ENCODE results near the gene SLC25A20.
A peak's percentile ranks its signal among the peaks of the same experiment; 100 is the strongest.
"Not testable (repeated sequence)": the region's sequence is repeated elsewhere in the genome, so short reads cannot be mapped to it uniquely, and the experiment has no call there.

SLC25A20 gene, protein sequence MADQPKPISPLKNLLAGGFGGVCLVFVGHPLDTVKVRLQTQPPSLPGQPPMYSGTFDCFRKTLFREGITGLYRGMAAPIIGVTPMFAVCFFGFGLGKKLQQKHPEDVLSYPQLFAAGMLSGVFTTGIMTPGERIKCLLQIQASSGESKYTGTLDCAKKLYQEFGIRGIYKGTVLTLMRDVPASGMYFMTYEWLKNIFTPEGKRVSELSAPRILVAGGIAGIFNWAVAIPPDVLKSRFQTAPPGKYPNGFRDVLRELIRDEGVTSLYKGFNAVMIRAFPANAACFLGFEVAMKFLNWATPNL

DNA sequence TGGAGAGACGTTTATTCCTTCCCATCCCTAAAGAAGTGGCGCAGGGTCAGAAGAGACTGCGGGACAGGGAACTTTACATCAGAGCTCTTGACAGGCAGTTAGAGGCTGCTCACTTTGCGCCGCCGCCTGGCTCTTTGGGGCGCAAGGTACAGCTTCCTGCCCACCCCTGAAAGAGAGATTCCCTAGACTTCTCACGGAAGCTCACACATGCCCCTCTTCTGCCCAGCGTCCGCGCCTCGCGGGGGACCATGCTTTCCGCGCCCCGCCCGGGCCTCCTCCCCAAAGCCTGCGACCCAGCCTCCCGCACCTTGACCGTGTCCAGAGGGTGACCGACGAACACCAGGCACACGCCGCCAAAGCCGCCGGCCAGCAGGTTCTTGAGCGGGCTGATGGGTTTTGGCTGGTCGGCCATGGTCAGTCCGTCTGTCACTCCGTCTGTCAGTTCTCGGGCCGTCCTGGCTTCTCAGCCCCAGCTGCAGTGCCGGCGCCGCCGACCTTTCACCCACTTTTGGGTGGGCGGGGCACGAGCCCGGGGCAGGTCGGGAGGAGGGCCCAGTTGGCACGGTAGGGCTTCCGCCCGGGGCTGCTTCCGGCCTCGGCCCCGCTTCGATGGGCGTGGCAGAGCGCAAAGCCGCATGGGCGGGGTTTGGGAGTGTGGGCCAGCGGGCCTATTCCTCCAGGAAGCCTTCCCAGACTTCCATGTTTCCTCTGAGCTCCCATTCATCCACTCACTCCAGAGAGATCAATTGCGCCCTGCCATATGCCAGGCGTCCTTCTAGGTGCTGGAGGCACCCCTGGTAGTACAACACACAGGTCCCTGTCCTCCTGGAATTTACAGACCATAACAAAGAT, at the start of gene SLC25A20:
SLC25A20 (minus strand) TSS at position 500 of the 852 bp plus-strand sequence; CDS start at position 412, 88 bp downstream.
- peak in 1 of 2 experiments; percentile 64 for DNase-seq

DNA sequence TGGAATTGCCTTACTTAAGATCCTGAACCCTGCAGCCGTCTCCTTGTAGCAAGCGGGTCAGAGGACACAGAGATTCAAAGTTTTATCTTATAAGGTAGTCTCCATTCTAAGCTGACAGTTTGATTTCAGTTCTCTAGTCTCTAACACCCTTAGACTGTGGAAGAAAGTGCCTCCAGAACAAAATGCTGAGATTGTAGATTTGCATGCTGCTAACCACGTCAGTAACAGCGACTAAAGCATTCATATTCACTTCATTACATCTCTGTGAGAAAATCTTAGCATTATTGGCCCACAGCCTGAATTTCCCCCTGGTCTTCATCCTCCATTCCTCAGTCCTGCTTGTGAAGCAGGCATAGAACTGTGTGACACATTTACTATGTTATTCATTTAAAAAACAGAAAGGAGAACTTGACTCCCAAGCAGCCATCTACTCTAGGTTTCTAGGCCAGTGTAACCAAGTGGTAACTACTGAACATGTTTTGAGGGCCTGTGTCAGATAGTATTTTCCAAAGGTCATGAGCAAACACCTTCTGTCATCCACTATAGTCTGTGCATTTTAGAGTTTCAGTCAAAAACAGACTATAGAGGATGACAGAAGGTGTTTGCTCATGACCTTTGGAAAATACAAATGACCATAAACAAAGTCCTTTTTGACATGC, 47.3 kb upstream of the SLC25A20 start:
- no peak for DNase-seq

DNA sequence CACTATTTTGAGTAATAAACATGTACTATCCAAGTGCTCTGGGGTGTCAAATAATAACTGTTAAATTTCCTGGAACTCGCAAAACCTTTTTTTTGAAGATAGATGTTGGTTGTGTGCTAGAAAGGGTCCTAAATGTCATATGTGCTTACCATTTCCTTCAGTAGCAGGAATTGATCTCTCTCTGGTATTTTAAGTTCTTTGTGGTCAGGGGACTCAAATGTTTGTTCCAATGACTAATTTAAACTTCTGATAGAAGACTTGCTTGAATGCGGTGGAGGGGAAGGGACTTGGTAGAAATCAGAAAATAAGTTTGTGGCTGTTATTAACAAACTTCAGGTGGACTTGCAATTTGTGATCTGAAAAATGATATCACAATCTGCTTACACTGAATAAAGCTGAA, 46.8 kb upstream of the SLC25A20 start:
- no peak for DNase-seq

DNA sequence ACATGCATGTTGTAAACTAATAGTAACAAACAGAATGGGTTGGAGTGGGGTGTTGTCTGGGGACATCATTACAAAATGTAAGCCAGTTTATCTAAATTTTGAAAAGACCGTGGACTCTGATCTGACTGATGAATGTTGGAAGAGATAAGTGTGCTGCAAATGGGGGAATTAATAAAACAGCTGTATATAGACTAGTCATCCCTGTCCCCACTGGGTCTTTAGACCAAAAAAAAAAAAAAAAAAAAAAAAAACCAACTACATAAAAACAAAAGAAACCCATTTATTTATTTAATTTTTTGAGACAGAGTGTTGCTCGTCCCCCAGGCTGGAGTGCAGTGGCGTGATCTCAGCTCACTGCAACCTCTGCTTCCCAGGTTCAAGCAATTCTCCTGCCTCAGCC, 40.0 kb upstream of the SLC25A20 start:
- no peak for DNase-seq

DNA sequence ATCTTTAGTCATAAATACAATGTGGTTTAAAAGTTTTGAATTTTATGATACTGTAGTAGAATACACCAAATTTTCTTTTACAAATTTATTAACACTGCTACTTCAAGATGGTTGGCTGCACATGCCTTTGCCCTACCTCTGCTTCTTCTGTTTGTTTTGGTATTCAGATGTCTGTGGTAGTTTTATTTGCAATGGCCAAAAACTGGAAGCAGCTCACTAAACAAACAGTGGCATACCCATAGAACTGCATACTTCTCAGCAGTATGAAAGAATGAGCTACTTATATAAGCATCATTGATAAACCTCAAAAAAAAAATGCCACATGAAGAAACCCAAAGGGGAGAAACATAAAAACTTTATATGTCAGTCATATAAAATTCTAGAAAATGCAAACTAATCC, 39.5 kb upstream of the SLC25A20 start:
- DNase-seq: no peak

DNA sequence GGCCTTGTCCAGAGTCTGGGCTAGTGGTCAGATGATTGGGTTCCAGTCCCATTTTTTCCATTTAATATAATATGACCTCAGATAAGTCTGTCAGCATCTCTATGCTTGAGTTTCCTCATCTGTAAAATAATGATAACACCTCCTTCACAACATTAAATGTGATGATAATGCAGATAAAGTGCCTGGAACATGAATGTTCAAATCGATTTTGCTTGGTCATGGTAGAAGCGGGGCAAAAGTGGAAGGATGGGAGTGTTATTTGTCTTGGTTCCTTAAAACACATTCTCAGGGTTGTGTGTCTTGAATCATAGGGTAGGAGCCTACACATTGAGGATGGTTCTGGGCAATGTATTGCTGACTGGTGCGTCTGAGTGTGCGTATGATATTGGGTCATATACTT, 36.8 kb upstream of the SLC25A20 start:
- DNase-seq: no peak

DNA sequence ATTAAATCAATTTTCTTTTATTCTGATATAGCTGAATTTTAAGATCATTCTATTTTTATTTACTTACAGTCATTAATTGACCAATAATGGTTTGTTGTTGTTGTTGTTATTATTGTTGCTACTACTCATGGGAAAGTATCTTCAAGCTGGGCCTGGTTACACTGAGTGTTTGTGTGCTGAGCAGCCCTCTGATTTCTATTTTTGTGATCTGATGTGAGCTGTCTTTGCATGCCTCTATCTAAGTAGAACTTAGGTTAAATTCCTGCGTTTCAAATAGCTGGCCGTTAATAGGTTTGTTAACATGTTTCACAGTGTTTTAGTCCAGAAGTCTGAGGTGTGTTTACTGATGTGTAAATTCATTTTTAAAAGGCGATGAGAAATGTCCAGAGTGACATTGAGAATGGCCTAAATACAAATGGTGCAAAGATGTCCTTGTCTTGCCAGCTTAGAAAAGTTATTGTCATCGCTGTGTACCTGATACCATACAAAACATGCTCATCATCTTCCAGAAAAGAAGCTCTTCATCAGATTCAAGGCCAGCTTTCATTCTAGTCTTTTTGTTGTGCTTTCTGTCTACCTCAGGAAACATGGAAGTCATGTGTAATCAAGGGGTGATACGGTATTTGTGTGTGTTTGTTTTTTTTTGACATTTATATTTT, 35.8 kb upstream of the SLC25A20 start:
- DNase-seq: no peak

DNA sequence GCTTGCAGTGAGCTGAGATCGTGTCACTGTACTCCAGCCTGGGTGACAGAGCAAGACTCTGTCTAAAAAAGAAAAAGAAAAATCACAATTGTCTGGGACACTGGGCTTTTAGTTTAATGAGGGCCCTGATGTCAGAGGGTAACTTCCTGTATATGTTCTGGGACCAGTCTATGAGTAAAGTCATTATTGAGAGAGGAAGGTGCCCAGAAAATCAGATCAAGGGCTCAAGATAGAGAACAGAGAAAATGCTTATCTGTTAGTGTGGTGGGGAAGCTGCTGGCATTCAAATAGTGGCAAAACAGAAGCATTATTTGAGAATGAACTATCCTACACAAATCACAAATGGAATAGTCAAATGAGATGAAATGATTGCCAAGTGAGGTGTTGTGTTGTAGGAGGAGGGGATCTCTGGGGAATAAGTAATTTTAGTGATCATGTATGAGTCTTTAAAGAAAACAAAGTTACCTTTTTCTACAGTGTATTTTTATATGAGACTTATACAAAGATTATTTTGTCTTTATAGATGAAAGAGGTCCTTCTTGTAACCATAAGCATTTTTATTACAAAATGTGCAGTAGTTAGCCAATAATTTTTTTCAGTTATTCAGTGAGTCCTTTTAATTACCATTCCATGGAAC, 33.4 kb upstream of the SLC25A20 start:
- DNase-seq: no peak

DNA sequence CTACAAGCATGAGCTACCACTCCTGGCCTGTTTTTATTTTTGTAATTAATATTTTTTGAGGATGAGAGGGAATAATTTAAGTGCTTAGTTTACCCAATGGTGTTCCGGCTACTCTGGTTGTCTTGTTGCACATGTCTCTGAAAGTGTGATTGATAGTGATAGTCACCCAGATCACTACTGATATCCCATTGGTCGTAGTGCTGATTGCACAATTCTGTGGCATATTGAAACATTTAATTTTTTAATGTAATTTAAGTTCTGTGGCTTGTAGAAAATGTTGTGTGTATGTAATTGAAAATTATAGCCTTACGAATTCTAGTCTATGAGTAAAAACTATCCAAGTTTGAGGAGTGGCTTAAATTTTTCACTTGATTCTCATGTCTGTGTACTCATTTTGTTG, 31.9 kb upstream of the SLC25A20 start:
- DNase-seq: no peak

DNA sequence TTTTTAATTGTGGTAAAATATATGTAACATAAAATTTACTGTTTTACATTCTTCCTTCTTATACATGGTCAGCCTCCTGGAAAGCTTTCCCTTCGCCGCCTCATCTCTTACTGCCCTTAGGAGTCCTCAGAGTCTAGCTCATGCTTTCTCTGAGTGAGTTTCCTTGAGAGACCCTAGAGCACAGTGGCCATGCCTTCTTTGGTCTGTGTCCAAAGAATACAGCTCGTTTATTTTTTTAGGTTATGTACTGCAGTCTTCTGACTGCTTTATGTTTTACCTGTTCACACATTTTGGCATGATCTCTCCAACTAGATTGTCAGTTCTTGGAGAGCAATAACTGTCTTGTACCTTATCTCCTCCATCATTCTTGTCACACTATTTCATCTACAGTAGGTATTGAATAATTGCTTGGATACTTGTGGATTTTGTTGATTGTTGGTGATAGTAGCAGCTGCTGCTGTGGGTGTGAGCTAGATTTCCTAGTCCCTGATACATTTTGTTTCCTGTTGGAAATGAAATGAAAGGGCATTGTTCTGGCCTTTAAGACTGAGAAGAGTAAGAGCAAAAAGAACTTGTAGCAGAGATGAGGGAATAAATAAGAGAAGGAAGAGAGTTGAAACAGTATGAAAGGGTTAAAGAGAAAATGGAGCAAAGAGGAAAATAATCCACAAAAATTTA, 30.8 kb upstream of the SLC25A20 start:
- no peak for DNase-seq

DNA sequence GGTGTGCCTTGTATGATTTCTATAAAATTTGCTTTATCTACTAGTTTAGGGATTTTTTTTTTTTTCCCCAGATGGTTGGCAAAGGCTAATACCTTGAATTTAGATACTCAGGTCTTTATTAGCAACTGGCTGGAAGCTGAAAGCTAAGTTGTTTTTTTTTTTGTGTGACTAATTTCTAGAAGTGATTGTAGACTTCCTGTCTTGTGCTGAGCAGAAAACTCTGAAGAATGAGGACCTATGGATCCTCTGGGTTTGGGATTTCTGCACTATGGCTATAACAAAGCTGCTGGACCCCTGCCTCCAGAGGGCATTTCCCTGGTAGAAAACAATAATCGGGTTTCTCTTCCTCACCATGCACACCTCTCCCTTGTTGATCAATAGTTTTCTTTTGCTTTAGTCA, 30.0 kb upstream of the SLC25A20 start:
- no peak for DNase-seq

DNA sequence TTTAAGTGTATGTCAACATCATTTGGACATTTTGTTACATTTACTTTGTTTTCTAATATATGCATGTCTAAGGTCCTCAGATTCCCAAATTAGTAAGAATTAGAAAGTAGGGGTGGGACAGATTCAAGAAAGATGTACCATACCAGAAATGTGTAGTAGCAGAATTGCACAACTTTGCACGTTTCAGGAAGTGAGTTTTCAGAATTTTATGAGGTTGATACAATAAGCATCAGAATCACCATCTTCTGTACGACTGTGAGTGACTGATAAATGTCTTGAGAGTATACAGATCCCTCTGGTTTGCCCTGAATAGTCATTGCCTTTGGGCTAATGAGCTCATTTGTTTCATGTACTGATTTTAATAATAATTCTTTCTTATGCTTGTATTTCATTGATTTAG, 29.2 kb upstream of the SLC25A20 start:
- DNase-seq: no peak

DNA sequence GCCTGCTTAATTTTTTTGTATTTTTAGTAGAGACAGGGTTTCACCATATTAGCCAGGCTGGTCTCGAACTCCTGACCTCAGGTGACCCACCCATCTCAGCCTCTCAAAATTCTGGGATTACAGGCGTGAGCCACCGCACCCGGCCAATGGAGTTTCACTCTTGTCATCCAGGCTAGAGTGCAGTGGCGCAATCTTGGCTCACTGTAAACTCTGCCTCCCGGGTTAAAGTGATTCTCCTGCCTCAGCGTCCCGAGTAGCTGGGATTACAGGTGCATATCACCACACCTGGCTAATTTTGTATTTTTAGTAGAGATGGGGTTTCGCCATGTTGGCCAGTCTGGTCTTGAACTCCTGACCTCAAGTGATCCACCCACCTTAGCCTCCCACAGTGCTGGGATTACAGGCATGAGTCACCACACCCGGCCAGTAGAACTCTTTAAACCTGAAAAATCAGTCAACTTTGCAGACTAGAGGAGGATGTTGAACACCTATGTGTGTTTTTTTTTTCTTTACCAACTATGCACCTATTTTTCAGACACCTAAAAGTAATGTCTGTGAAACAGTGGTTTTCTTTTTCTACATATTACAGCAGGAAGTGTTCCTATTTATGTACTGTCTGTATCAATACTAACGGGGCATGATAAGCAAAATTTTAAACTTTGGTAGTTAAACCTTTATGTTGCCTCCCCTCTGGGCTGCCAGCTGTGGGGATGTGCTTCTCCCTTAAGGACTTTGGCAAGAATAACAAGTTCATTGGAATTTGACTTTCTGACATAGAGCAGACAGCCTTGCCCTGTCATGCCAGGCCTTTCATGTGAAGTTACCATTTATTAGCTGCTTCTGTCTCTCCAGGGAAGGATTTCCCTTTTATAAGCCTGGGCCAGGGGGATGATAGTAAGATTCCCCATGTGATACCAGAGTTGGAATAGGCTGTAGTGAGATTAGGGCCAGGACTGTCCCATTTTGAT, 28.0 kb upstream of the SLC25A20 start:
- no peak for DNase-seq

DNA sequence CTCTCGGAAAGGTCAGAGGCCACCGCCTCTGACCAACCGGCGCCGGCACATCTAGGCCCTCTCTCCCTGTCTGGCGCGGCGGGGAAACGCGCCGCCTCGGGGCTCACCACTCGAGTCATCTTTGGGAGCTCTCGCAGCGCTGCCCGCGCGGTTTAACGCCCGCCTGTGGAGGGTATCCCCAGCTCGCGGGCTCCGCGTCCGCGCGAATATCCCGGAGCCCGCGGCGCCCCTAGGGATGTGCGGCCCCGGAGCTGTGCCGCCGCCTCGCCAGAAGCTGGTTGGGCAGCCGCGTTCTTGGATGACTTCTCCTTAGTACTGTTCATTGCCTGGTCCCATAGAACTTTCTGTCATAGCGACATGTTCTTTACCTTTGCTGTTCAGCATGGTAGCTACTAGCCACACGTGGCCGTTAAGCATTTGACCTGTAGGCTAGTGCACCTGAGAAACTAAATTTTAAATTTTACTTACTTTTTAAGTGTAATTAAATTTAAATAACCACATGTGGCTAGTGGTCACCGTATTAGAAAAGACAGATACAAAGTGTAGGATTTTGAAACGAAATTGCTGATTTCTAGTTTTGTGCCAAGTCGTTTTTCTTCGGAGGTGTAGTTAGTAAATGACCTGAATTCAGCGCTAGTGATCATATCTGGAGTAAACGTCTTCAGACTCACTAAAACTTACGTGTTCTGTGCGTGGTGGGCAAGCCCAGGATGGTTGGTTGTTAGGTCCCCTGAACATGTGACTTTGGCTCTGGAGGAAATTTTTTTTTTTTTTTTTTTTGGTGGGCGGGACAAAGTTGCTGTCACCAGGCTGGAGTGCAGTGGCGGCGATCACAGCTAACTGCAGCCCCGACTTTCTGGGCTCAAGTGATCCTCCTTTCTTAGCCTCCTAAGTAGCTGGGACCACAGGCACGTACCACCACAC, 20.8 kb upstream of the SLC25A20 start:
- peak; percentile 13 to 35 for DNase-seq

DNA sequence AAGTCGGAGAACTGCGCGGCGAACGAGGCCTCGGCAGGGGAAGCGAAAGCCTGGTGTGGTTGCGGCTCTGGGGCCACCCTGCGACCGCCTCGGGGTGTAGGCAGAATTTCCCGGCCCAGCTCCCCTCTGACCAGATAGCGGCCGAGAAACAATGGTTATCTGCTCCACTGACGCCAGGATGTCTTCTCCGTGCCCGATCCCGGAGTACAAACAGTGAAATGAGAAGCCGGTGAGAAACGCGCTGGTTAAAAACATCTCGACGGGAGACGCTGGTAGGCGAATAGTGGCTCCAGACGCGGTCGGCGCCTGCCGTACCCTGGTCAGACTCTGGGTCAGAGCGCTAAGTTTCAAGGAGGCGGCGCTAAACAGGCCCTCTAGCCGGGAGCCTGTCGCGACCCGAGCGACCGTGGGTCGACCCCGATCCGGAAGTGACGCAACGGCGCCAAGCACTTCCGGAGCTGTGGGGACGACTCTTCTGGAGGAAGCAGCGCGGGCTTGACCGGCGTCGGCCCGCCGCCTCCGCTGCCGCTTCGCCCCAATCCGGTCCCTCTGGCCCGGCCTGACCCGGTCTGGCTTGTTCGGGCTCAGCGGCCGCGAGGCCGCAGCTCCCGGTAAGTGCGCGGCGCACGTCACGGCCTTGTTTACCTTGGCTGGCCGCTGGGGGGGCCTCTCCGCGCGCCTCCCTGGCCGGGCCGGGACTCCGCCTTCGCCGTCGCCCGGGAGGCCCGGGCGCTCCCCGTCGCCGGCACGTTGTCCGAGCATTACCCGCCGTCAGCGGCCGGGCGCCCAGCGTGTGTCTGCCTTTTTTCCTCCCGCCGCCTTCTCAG, 19.9 kb upstream of the SLC25A20 start, which contains the start of gene ARIH2:
ARIH2 (plus strand) TSS at position 455 of the 827 bp plus-strand sequence. CDS start 8,717 bp downstream, outside the sequence.
- peak; percentile 44 to 82 for DNase-seq

DNA sequence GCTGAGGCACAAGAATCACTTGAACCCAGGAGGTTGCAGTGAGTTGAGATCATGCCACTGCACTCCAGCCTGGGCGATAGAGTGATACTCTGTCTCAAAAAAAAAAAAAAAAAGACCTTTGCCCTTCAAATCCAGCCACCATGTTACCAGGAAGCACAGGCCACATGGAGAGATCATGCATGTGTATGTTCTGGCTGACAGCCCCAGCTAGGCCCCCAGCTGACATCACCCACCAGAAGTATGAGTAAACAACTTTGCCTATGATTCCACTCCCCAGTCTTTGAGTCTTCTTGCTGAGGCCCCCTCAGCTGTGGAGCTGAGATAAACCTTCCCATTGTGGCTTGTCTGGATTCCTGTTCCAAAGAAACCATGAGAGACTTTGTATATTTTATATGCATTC, 16.6 kb upstream of the SLC25A20 start:
- no peak for DNase-seq

DNA sequence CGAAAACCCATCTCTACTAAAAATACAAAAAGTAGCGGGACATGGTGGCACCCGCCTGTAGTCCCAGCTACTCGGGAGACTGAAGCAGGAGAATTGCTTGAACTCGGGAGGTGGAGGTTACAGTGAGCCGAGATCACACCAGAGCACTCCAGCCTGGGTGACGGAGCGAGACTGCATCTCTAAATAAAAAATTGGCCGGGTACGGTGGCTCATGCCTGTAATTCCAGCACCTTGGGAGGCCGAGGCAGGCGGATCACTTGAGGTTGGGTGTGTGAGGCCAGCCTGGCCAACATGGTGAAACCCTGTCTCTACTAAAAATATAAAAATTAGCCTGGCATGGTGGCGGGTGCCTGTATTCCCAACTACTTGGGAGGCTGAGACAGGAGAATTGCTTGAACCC, 8.3 kb upstream of the SLC25A20 start:
- not testable (repeated sequence) for DNase-seq

DNA sequence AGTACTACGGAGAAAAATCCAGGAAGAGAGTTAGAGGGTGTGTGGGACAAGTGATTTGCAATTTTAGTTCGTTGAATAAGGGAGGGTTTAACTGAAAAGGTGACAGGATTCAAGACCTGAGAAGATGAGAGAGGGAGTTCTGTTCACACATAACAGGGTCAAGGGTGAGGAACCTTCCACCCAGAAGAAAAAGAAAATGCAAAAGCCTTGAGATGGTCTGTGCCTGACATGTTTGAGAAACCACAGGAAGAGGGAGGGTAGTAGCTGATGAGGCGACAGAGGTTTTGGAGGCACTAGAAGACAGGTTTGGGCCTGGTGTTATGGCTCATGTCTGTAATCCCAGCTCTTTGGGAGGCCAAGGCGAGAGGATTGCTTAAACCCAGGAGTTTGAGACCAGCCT, 591 bp upstream of the SLC25A20 start:
- DNase-seq: no peak
